Amygdala (tissue), 56 donors: Measurements from ENCODE around the gene MAGEB6.
"Not testable (repeated sequence)": the region's sequence is repeated elsewhere in the genome, so short reads cannot be mapped to it uniquely, and the experiment has no call there.

Source experiments
- DNase-seq, 56 donors: peaks; one replicate each; lab custom pipeline; 2025; lab: John Stamatoyannopoulos, UW

The MAGEB6 gene, protein sequence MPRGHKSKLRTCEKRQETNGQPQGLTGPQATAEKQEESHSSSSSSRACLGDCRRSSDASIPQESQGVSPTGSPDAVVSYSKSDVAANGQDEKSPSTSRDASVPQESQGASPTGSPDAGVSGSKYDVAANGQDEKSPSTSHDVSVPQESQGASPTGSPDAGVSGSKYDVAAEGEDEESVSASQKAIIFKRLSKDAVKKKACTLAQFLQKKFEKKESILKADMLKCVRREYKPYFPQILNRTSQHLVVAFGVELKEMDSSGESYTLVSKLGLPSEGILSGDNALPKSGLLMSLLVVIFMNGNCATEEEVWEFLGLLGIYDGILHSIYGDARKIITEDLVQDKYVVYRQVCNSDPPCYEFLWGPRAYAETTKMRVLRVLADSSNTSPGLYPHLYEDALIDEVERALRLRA

DNA sequence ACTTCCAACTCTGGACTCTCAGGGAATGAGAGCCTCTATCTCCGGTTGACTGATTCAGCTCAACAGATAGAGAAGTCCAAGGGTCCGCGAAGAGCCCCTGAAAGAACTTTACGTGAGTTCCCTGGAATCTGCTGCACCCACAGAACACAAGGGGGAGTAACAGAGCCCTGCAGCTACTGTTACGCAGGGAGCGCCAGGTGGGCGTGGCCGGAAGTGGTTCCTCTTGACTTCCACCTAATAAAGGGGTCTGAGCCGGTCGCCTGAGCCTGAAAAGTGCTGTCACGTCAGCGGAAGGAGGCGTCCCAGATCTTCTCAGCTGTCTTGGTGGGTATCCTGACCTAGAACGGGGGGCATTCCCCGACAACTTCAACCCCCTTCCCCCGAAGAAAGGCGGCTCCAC, at the start of gene MAGEB6:
TSS of gene MAGEB6 (plus strand) at position 237 of the 400 bp plus-strand sequence. CDS start 1,407 bp downstream, outside the sequence.
- no peak for DNase-seq

DNA sequence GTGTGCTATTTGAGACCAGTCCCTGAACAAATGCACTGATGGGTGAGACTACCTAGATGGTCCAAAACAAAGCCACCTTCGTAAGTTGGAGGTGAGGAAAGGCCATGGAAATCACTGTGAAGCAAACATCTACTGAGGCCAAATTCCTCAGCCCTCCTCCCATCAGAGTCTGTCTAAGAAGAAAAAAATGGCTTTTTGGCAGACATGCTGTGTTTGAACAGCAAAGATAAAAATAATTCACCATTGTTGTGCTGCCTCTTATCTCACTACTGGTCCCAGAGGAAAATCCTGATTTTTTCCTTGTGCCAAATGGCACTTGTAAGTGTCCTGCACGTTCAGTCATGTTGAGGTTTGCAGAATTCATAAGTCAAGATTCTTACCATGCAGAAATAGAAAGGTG, 46.2 kb upstream of the MAGEB6 start:
- no peak for DNase-seq

DNA sequence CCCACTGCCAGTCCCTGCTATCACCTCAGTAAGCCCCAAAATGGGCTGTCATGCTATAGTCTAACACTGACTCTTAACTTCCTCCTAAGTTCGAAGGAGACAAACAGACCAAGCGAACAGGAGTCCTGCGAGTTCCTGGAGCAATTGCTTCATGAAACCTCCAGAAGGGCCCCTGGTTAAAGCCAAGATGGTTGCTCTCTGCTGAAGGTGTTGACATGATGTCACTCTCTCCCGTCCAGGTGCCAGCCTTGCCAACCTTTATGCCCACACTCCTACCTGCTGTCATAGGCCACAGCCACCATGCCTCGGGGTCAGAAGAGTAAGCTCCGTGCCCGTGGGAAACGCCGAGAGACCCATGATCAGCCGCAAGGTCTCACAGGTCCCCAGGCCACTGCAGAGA, 31.9 kb upstream of the MAGEB6 start, which contains the start of gene MAGEB6B:
TSS of gene MAGEB6B (plus strand) at position 301 of the 400 bp plus-strand sequence. CDS start at position 301, 0 bp downstream.
- DNase-seq, result no peak

DNA sequence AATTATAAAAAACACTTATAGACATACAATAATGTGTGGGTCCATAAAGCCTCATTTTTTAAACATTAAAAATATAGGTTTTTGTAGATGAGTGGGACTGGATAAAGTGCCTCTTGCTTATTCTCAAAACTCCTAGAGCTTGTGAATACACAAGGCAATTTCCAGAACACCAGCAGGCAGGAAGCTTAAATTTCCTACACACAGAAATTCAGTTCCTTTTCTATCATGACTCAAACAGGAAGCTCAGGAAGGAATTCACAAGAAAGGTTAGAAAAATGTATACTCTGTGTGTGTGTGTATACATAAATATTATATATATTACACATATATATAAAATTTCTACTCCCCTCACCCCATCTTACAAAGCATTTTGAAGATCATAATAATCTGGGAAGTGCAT, 11.3 kb downstream of the MAGEB6 start:
- no peak for DNase-seq

DNA sequence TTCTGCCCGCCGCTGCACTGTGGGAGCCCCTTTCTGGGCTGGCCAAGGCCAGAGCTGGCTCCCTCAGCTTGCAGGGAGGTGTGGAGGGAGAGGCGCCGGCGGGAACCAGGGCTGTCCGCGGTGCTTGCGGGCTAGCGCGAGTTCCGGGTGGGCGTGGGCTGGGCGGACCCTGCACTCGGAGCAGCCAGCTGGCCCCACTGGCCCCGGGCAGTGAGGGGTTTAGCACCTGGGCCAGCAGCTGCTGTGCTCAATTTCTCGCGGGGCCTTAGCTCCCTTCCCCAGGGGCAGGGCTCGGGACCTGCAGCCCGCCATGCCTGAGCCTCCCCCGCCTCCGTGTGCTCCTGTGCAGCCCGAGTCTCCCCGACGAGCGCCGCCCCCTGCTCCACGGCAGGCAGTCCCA, 12.5 kb downstream of the MAGEB6 start:
- DNase-seq, result not testable (repeated sequence)

DNA sequence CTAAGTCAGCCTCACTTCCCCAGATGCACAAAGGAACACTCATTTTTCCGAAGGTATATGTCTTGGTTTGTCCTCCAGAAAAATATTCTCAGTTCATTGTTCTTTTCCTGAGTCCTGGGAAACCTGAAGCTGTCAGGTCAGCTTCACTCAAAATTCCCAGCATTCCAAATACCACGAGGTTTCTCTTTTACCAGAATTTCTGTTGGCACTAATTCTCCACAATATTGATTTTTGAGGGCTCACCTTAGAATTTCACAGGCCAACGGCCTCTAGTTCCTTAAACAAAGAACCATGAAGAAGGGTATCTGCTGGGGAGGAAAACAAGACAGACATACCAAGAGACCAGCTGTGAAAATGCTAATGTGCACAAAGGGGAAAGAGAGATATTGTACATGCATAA, 15.8 kb downstream of the MAGEB6 start:
- DNase-seq, result no peak

DNA sequence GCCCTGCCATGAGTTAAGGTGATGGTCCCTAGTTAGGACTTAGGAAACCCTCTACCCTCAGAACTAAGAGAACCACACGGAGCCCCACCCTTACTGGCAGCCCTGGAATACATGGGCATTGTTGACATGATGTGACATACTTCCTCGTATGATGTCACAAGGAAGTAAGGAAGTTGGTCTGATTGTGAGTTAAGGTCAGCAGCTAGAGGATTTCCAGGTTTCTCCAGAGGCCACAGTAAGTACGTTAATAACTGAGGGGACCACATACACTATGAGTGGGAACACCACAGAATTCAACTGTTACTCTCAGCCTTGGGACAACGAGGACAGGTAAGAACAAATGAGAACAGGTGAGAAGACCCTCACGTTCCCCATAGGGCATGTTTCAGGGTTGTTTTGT, 23.6 kb downstream of the MAGEB6 start, which contains the start of gene MAGEB5:
TSS of gene MAGEB5 (plus strand) at position 301 of the 400 bp plus-strand sequence. CDS start 1,133 bp downstream, outside the sequence.
- DNase-seq, result no peak

DNA sequence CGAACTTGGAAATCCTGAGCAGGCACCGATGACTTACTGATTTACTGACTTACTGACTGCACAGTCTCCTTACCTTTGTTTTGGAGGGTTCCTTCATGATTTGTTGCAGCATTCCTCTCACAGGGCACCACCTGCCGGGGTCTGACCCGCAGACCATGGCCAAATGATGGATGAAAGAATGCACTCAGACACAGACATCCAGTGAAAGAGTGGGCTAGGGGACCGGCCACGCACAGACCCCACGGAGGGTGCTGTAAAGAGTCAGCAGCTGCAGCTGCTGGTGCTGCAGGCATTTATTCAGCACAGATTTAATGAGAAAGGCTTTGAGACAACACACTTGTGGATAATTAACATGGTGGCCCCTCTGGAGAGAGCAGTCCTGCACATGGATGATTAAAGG, 27.1 kb downstream of the MAGEB6 start:
- no peak for DNase-seq

DNA sequence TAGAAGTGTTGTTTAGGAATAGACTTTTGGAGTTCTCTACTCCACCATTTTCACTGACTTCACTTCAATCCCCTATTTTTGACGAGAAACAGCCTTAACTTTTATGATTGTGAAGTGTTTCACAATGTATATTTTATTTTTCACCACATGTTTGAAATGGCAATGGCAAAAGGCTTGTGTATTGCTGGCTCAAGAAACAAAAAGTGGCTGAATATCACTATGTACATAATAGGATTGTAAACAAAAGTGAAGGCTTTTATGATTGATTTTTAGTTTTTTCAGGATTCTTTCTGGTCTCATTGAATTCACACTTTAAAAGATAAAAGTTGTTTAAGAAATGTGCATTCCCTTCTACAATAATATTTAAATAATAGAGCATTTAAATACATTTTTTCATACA, 41.9 kb downstream of the MAGEB6 start:
- no peak for DNase-seq
